ENCODE results near the gene EPHA3. TPM values are rescaled to one million over a fixed set of nuclear protein-coding genes. Genes with fewer than 3 reads are reported as not detected.

The EPHA3 gene
- polyA plus RNA-seq, 1 donor from 2014 or later: 33.0 TPM

GRCh38 chr3:89488800-89489580, 381.6 kb downstream of the EPHA3 start:
- no peak overlapping the region for H3K27ac ChIP-seq (ENCODE audit: low read length)
- H2AFZ ChIP-seq (ENCODE audit: low read depth, low read length): no peak overlapping the region
- H3K9me2 ChIP-seq (ENCODE audit: insufficient read depth, low read length): no peaks in the 10 kb centered on the region
- H3K36me3 ChIP-seq (ENCODE audit: insufficient read depth, low read length): no peaks in the 10 kb centered on the region
- H3K4me2 ChIP-seq (ENCODE audit: low read length): no peak overlapping the region
- H3F3A ChIP-seq (ENCODE audit: insufficient read depth, low read length, poor library complexity, severe bottlenecking): no peaks in the 10 kb centered on the region
- no peak overlapping the region for H3K4me3 ChIP-seq (ENCODE audit: low read length)
- no peaks in the 10 kb centered on the region for H3K79me2 ChIP-seq (replicated peaks; ENCODE audit: insufficient read depth, low read length)
- TF ChIP-seq POLR2AphosphoS5 (IDR thresholded peaks at IDR 0.05): no peak
- H3K27me3 ChIP-seq (ENCODE audit: insufficient read depth, low read depth, low read length): no peaks in the 10 kb centered on the region
- no peaks in the 10 kb centered on the region for H4K20me1 ChIP-seq (ENCODE audit: insufficient read depth)
- H3K9me3 ChIP-seq (ENCODE audit: low read length): no peaks in the 10 kb centered on the region
- H3K9ac ChIP-seq (ENCODE audit: low read length): no peak overlapping the region

- H3K79me2 ChIP-seq (replicated peaks; ENCODE audit: insufficient read depth, low read length): no peaks in the 10 kb centered on the region
- no peak overlapping the region for H3K9ac ChIP-seq (ENCODE audit: low read length)
- TF ChIP-seq CTCF (IDR thresholded peaks at IDR 0.05; ENCODE audit: poor library complexity, severe bottlenecking) (no peak), REST (IDR thresholded peaks at IDR 0.05; ENCODE audit: borderline replicate concordance) (no peak), MXI1 (conservative IDR thresholded peaks at IDR 0.05; ENCODE audit: poor library complexity, severe bottlenecking) (no peak), SMC3 (conservative IDR thresholded peaks at IDR 0.05; ENCODE audit: poor library complexity) (no peak), EP300 (conservative IDR thresholded peaks at IDR 0.05; ENCODE audit: poor library complexity, severe bottlenecking) (no peak), TAF1 (IDR thresholded peaks at IDR 0.05; ENCODE audit: low read depth) (no peak), RAD21 (conservative IDR thresholded peaks at IDR 0.05) (no peak), POLR2AphosphoS5 (IDR thresholded peaks at IDR 0.05) (no peak), EZH2 (IDR thresholded peaks at IDR 0.05; ENCODE audit: borderline replicate concordance, insufficient read depth, low read length, poor library complexity, severe bottlenecking) (no peak)
- no peaks in the 10 kb centered on the region for H3K27me3 ChIP-seq (ENCODE audit: insufficient read depth, low read depth, low read length)
- H3K9me2 ChIP-seq (ENCODE audit: insufficient read depth, low read length): no peaks in the 10 kb centered on the region
- H4K20me1 ChIP-seq (ENCODE audit: insufficient read depth): no peaks in the 10 kb centered on the region
- H3K9me3 ChIP-seq (ENCODE audit: low read length): no peaks in the 10 kb centered on the region
- H3F3A ChIP-seq (ENCODE audit: insufficient read depth, low read length, poor library complexity, severe bottlenecking): no peaks in the 10 kb centered on the region
- no peak overlapping the region for H3K4me2 ChIP-seq (ENCODE audit: low read length)
- no peak overlapping the region for H3K27ac ChIP-seq (ENCODE audit: low read length)
- no peaks in the 10 kb centered on the region for H3K36me3 ChIP-seq (ENCODE audit: insufficient read depth, low read length)
- no peak overlapping the region for H2AFZ ChIP-seq (ENCODE audit: low read depth, low read length)
- no peak overlapping the region for H3K4me3 ChIP-seq (ENCODE audit: low read length)
These were observed 382.7 kb downstream of the EPHA3 start for GRCh38 chr3:89490129-89490528.
